ENCODE measurements around the gene TENM3.

GRCh38 chr4:182223708-182224107 is 19.5 kb upstream of the TENM3 start:
- no peak for TF ChIP-seq GATA2 (IDR thresholded peaks at IDR 0.05; ENCODE audit: low read depth, low read length)
- no peak for TF ChIP-seq GATA3 (IDR thresholded peaks at IDR 0.05; ENCODE audit: low read depth, low read length)

Measured in SH-SY5Y (cell line).